Vagina (tissue), 2 donors: ENCODE results near the gene SMCR8.

Experiments used
- POLR2A ChIP-seq, 2 donors: fragments of 450-650 bp; IDR thresholded peaks; one replicate each; pipeline ENCODE4 v1.6.1; 2017; ENCODE audit warnings: antibody characterized with exemption in 2 of 2, mild to moderate bottlenecking in 2 of 2, moderate library complexity in 2 of 2
- POLR2AphosphoS5 ChIP-seq, 2 donors: sonication (generic); formaldehyde crosslinking; IDR thresholded peaks; one replicate each; pipeline ENCODE4 v1.9.0; 2017; ENCODE audit warnings: antibody characterized with exemption in 2 of 2, mild to moderate bottlenecking in 2 of 2, low read depth in 1 of 2; ENCODE audit not compliant: insufficient read depth in 1 of 2
- TF ChIP-seq, protein P1 (sequence below), 3 experiments: fragments of 450-650 bp in 2 of 3; fragments of 200-600 bp in 1 of 3; sonication (generic) in 1 of 3; IDR thresholded peaks; one replicate each; pipeline ENCODE4 v1.5.1; 2017 to 2019; ENCODE audit warnings: antibody characterized with exemption in 3 of 3, mild to moderate bottlenecking in 2 of 3, moderate library complexity in 2 of 3

DNA sequence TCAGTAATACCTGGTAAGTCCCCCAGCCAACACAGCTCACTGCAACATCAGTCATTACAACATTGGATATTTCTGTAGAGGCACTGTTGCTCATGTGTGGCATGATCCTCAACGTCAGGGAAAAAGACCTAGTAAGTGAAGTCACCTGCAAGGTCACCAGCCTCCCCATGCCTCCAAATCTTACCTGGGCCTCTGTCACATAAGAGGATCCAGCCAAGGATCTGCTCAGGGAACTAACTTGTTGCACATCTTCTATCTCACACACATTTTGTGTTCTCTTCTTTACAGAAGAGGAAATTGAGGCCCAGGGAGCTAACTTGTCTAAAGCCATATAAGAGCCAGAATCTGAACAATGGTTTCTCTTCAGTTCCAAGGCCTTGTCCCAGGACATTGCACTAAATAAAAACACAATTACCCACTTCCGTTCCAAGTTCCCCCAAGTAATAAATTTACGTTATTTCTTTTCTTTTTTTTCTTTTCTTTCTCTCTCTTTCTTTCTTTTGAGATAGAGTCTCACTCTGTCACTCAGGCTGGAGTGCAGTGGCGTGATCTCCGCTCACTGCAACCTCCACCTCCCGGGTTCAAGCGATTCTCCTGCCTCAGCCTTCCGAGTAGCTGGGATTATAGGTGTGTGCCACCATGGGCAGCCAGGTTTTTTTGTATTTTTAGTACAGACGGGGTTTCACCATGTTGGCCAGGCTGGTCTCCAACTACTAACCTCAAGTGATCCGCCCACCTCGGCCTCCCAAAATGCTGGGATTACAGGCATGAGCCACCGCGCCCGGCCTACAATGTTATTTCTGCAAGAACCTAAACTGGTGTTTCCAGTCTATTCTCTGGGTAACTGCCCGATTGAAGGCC, 47.0 kb downstream of the SMCR8 start:
- TF ChIP-seq, protein P1, sequence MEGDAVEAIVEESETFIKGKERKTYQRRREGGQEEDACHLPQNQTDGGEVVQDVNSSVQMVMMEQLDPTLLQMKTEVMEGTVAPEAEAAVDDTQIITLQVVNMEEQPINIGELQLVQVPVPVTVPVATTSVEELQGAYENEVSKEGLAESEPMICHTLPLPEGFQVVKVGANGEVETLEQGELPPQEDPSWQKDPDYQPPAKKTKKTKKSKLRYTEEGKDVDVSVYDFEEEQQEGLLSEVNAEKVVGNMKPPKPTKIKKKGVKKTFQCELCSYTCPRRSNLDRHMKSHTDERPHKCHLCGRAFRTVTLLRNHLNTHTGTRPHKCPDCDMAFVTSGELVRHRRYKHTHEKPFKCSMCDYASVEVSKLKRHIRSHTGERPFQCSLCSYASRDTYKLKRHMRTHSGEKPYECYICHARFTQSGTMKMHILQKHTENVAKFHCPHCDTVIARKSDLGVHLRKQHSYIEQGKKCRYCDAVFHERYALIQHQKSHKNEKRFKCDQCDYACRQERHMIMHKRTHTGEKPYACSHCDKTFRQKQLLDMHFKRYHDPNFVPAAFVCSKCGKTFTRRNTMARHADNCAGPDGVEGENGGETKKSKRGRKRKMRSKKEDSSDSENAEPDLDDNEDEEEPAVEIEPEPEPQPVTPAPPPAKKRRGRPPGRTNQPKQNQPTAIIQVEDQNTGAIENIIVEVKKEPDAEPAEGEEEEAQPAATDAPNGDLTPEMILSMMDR (IDR thresholded peaks at IDR 0.05), result no peak
- TF ChIP-seq POLR2A (IDR thresholded peaks at IDR 0.05) (no peak), POLR2AphosphoS5 (IDR thresholded peaks at IDR 0.05; ENCODE audit: insufficient read depth in 1 of 2, low read depth in 1 of 2) (no peak)
